OCI-LY7 (cell line): Measurements from ENCODE around the gene NDUFAF4.

Source experiments
- EZH2phosphoT487 ChIP-seq: fragments of 200-600 bp; sonication (generic); IDR thresholded peaks from 2 replicates; pipeline ENCODE4 v1.6.1; 2018; ENCODE audit warnings: low read depth, borderline replicate concordance, mild to moderate bottlenecking, mixed run types, antibody characterized with exemption, low read length, moderate library complexity, mixed read lengths
- TF ChIP-seq, protein P1 (sequence below): fragments of 200-600 bp; sonication (generic); conservative IDR thresholded peaks from 2 replicates; pipeline ENCODE4 v1.5.1; 2014; ENCODE audit warnings: mild to moderate bottlenecking, antibody characterized with exemption, low read length, moderate library complexity, mixed read lengths

DNA sequence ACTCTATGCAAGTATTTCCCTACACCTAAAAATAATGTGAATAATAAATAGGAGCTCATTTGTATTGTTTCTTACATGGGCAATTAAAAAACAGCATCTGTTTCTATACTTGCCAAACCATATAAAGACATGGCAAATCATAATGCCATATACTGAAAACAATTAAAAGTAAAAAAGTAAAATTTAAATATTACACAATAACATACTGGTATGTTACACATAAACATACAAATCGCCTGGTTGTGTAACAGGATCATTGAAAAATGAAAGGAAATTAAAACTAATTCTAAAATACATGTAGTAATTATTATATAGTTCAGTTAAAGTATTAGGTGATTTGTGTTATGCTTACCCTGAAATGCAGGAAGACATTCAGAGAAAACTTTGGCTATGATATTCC is 11.2 kb downstream of the NDUFAF4 start:
- TF ChIP-seq, protein P1, sequence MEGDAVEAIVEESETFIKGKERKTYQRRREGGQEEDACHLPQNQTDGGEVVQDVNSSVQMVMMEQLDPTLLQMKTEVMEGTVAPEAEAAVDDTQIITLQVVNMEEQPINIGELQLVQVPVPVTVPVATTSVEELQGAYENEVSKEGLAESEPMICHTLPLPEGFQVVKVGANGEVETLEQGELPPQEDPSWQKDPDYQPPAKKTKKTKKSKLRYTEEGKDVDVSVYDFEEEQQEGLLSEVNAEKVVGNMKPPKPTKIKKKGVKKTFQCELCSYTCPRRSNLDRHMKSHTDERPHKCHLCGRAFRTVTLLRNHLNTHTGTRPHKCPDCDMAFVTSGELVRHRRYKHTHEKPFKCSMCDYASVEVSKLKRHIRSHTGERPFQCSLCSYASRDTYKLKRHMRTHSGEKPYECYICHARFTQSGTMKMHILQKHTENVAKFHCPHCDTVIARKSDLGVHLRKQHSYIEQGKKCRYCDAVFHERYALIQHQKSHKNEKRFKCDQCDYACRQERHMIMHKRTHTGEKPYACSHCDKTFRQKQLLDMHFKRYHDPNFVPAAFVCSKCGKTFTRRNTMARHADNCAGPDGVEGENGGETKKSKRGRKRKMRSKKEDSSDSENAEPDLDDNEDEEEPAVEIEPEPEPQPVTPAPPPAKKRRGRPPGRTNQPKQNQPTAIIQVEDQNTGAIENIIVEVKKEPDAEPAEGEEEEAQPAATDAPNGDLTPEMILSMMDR = no peak
- no peak for TF ChIP-seq EZH2phosphoT487
